NB4 (cell line): ENCODE data around the gene YTHDC1.

Experiments
- DNase-seq: peaks from one replicate; pipeline ENCODE4 v3.0.0; 2010; ENCODE audit warnings: low read depth
- H3K4me3 ChIP-seq: one replicate; pipeline ENCODE4 v1.5.1; 2011; ENCODE audit warnings: mild to moderate bottlenecking, low read depth, low read length, moderate library complexity
- CTCF ChIP-seq: IDR thresholded peaks from one replicate; pipeline ENCODE4 v1.5.1; 2012; ENCODE audit warnings: low read depth, low read length
- MAX ChIP-seq: IDR thresholded peaks from 2 replicates; pipeline ENCODE4 v1.6.1; 2011; ENCODE audit warnings: low read depth, low read length
- MYC ChIP-seq: IDR thresholded peaks from 2 replicates; pipeline ENCODE4 v1.6.1; 2011; ENCODE audit warnings: low read depth, low read length
- POLR2A ChIP-seq: IDR thresholded peaks from 2 replicates; pipeline ENCODE4 v1.6.1; 2011; ENCODE audit warnings: mild to moderate bottlenecking; ENCODE audit not compliant: insufficient read length; ENCODE audit errors: extremely low read depth

Gene YTHDC1

GRCh38 chr4:68324519-68325262 lies 25.2 kb downstream of the YTHDC1 start:
- H3K4me3 ChIP-seq, result no peak overlapping the region
- DNase-seq, result no peak
- TF ChIP-seq MYC, result no peak
- no peak for TF ChIP-seq POLR2A
- no peak for TF ChIP-seq MAX
- no peak for TF ChIP-seq CTCF

- TF ChIP-seq MYC (no peak), CTCF (no peak), POLR2A (no peak), MAX (no peak)
- no peak overlapping the region for H3K4me3 ChIP-seq
- DNase-seq, result no peak
Measured at GRCh38 chr4:68319040-68319439, 30.9 kb downstream of the YTHDC1 start.

GRCh38 chr4:68316193-68316969 lies 33.5 kb downstream of the YTHDC1 start:
- TF ChIP-seq POLR2A, result no peak
- no peak for TF ChIP-seq MAX
- TF ChIP-seq MYC, result no peak
- TF ChIP-seq CTCF, result no peak
- H3K4me3 ChIP-seq, result no peak overlapping the region
- DNase-seq, result no peak

- TF ChIP-seq MAX, result no peak
- TF ChIP-seq POLR2A, result no peak
- no peak overlapping the region for H3K4me3 ChIP-seq
- DNase-seq, result no peak
Measured at GRCh38 chr4:68310651-68311247, 39.1 kb downstream of the YTHDC1 start.

GRCh38 chr4:68304731-68305130 lies 45.2 kb downstream of the YTHDC1 start:
- no peak overlapping the region for H3K4me3 ChIP-seq
- no peak for TF ChIP-seq POLR2A
- no peak for DNase-seq

- no peak overlapping the region for H3K4me3 ChIP-seq
- TF ChIP-seq MYC, result no peak
- TF ChIP-seq POLR2A, result no peak
- TF ChIP-seq MAX, result no peak
- TF ChIP-seq CTCF, result no peak
- DNase-seq, result no peak
Measured at GRCh38 chr4:68299492-68300457, 50.1 kb downstream of the YTHDC1 start.
